SU-DHL-6 (cell line): Measurements from ENCODE around the gene CCL1.

Experiments used
- CTCF ChIP-seq: fragments of 200-600 bp; sonication (generic); IDR thresholded peaks from one replicate; pipeline ENCODE4 v1.5.1; 2017; ENCODE audit warnings: antibody characterized with exemption, mild to moderate bottlenecking, low read length, moderate library complexity; ENCODE audit not compliant: insufficient read depth, poor library complexity, severe bottlenecking
- EZH2phosphoT487 ChIP-seq: fragments of 200-600 bp; sonication (generic), shearing (Covaris generic); conservative IDR thresholded peaks from 2 replicates; pipeline ENCODE4 v1.6.1; 2018; ENCODE audit warnings: mild to moderate bottlenecking, antibody characterized with exemption, low read length, moderate library complexity, mixed read lengths

DNA sequence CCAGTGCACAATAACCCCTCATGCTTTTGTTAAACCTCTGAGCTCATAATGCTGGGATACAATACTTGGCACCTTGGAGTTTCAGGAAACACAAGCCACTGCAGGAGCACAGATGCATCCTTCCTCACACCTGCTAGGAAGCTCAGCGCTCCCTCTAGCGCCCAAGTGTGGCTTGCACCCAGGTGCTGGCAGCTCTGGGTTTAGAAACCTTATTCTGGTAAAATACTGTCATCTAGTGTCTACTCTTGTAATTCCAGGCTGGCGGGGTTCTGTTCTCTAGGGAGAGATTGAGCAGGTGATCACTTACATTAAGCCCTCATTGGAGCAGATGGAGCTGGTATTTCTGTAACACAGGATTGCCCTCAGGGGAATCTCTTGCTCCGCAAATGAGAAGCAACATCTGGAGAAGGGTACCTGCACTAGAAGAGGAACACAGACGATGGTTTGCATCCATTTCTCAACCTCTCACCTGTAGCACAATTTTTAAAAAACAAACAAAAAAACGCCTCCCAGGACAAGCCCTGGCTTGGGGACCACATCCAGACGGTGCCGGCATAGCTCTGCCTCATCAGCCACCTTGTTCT lies 1.5 kb downstream of the CCL1 start:
- peak; percentile 97 for TF ChIP-seq CTCF
- TF ChIP-seq EZH2phosphoT487: no peak
